Measurements from ENCODE around the gene SNX15.
"Not testable (repeated sequence)": the region's sequence is repeated elsewhere in the genome, so short reads cannot be mapped to it uniquely, and the experiment has no call there.

SNX15 gene, protein sequence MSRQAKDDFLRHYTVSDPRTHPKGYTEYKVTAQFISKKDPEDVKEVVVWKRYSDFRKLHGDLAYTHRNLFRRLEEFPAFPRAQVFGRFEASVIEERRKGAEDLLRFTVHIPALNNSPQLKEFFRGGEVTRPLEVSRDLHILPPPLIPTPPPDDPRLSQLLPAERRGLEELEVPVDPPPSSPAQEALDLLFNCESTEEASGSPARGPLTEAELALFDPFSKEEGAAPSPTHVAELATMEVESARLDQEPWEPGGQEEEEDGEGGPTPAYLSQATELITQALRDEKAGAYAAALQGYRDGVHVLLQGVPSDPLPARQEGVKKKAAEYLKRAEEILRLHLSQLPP

GRCh38 chr11:65027213-65028067 lies at the start of gene SNX15:
Gene SNX15 (plus strand): TSS chr11:65027439. CDS start chr11:65027538, 99 bp downstream.
- DNase-seq (ENCODE audit: low read depth) = peak; percentile 95

DNA sequence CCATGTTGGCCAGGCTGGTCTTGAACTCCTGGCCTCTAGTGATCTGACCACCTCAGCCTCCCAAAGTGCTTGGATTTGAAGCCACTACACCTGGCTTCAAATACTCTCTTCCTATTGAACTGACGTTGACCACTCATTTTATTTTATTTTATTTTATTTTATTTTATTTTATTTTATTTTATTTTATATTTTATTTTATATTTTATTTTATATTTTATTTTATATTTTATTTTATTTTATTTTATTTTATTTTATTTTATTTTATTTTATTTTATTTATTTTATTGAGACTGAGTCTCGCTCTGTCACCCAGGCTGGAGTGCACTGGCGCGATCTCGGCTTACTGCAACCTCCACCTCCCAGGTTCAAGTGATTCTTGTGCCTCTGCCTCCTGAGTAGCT lies 43.9 kb upstream of the SNX15 start:
- not testable (repeated sequence) for DNase-seq (ENCODE audit: low read depth)

GRCh38 chr11:64987998-64988854 lies 39.0 kb upstream of the SNX15 start:
- DNase-seq (ENCODE audit: low read depth) = no peak

DNA sequence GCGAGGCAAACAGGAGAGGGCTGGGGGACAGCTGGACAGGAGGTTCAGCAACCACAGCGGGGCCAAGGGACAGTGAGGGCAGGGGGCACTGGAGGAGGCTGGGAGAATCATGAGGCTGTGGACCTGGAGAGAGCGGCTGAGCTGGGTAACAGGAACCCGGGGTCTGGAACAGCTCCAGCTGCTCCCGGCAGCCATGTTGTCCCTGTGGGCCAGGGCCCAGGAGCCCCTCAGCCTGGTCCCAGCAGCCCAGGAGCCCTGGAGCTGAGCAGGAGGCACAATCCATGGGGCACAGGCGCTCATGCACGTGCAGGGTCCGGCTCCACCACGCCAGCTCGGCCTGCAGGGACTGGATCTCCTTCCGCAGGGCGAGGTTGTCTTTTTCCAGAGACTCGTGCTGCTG lies 37.8 kb upstream of the SNX15 start:
- DNase-seq (ENCODE audit: low read depth) = no peak

- DNase-seq (ENCODE audit: low read depth) = peak; percentile 50
Measured at GRCh38 chr11:64990222-64990923, 36.9 kb upstream of the SNX15 start.

DNA sequence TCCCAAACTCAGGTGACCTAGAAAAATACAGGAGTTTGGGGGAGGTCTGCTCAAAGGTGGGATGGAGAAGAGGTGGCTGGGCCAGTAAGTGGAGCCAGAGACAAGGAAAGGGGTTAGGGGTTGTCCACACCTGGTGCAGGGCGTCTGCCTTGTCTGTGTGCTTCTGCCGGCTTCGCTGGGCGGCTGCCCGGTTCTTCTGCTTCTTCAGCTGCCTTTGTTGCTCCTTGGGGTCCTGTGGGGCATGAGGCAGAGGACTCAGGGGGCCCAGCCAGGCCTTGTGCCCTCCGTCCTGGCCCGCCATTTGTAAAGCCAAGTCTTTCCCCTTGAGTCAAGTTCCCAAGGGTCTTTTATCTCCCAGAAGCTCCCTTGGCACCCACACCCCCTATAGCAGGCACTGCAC lies 32.9 kb upstream of the SNX15 start:
- DNase-seq (ENCODE audit: low read depth) = no peak

DNA sequence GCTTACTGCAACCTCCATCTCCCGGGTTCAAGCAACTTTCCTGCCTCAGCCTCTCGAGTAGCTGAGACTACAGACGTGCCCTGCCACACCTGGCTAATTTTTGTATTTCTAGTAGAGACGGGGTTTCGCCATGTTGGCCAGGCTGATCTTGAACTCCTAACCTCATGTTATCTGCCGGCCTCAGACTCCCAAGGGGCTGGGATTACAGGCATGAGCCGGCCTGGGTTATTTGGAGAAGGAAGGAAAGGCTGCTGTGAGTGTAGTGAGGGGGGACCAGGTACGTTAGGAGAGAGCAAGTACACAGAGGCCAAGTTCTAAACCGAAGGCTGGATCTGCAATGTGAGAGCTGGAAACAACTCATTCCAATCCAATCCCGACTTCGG lies 30.9 kb upstream of the SNX15 start:
- no peak for DNase-seq (ENCODE audit: low read depth)

DNA sequence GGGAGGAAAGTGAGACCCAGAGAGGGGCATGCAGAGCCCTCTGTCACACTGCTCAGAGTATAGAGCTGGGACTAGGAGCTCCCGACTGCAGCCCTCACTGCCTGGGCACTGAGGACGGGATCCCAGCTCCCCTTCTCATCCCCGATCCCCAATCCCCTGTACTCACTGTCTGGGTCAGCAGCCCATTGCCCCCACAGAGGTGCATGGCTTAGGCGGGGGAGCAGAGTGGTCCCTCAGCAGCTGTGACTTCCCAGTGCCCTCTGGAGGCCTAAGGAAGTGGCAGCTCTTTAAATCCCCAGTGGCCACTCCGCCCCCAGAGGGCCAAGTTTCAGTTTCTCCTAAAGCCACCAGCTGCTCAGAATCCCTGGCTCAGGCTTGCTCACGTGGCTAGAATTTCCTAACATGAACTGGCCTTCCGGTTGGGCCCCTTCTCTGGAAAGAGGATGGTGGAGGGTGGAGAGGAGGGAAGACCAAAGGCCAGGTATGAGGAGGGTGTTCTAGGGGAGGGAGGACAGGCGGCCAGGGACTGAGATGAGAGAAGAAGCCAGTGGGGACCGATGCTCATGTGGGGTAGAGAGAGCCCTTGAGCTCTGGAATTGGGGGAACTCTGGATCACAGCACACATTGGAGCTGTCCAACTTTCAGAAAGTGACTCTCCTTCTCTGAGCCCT lies 30.4 kb upstream of the SNX15 start, which contains the start of gene BATF2:
Gene BATF2, minus strand, starts transcription at position 262 of the 671 bp plus-strand sequence. Its CDS starts 57 bp downstream, at position 205.
- DNase-seq (ENCODE audit: low read depth) = peak; percentile 86

- no peak for DNase-seq (ENCODE audit: low read depth)
Measured at GRCh38 chr11:64998141-64998540, 29.1 kb upstream of the SNX15 start.

GRCh38 chr11:64998690-64999431 lies 28.4 kb upstream of the SNX15 start:
- no peak for DNase-seq (ENCODE audit: low read depth)

GRCh38 chr11:64999478-64999877 lies 27.8 kb upstream of the SNX15 start:
- no peak for DNase-seq (ENCODE audit: low read depth)

- DNase-seq (ENCODE audit: low read depth) = no peak
Measured at GRCh38 chr11:65002706-65003105, 24.5 kb upstream of the SNX15 start.

GRCh38 chr11:65003282-65003681 lies 24.0 kb upstream of the SNX15 start:
- DNase-seq (ENCODE audit: low read depth) = peak; percentile 58

DNA sequence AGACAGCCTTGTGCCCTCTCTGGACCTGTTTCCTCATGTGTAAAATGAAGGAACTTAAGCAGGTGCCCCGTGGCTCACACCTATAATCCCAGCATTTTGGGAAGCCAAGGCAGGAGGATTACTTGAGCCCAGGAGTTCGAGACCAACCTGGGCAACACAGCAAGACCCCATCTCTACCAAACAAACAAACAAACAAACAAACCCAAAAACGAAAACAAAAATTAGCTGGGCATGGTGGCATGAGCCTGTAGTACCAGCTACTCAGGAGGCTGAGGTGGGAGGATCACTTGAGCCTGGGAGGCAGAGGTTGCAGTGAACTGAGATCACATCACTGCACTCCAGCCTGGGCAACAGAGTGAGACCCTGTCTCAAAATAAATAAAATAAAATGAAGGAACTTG lies 23.3 kb upstream of the SNX15 start:
- DNase-seq (ENCODE audit: low read depth) = not testable (repeated sequence)

- no peak for DNase-seq (ENCODE audit: low read depth)
Measured at GRCh38 chr11:65008016-65008415, 19.2 kb upstream of the SNX15 start.

DNA sequence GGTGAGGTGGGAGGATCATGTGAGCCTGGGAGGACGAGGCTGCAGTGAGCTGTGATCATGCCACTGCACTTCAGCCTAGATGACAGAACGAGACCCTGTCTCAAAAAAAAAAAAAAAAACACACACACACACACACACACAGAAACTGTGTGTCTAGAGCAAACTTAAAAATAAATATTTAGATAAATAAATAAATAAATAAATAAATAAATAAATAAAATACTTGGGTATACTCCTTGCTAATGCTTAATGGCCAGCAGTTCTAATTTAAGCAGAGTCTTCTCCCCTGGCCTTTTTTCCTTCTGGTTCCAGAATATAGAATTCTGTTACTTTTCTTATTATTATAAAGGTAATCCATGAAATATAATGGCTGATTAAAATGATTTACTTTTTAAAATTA lies 18.4 kb upstream of the SNX15 start:
- no peak for DNase-seq (ENCODE audit: low read depth)

GRCh38 chr11:65013130-65013887 lies 13.9 kb upstream of the SNX15 start:
- peak; percentile 87 for DNase-seq (ENCODE audit: low read depth)

GRCh38 chr11:65013888-65014725 lies 13.1 kb upstream of the SNX15 start, which contains the start of gene ARL2:
Gene ARL2 (plus strand): TSS chr11:65014160. CDS start chr11:65014208, 48 bp downstream.
- peak; percentile 89 for DNase-seq (ENCODE audit: low read depth)

Measured in EH (cell line).